ENCODE results near the gene THRB.

THRB gene

DNA sequence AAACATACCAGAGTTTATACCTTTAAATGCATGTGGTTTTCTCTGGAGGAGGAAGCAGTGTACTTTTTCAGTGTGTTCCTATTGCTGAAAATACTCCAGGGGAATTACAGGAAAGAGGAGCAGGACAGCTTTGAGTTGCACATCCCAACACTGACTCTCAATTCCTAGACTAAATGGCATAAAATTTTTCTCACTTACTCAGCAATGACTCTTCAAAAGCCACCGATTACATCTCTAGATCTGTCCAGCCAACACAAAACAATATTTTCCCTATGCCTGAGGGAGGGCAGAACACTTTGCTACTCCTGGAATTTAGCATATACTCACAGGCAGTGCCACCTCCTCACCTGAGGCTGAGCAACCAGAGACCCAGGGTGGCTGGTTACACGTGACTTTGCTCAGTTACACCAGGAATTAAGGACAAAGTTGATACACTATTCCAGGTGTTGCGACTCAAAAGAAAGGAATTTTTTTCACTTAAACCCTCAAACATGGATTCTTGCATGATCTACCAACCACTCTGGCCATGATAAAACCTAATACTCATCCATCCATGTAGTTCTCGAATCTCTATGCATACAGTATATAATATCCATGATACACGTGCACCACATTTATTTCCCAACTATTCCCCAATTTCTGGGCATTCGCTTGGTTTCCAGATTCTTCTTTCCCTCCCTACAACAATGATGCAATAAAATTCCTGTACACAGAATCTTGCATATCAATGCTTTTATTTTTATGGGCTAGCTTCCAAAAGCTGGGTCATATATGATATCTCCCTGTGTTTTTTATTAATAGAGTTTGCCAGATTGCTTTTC lies 194.6 kb downstream of the THRB start:
- no peak for DNase-seq (ENCODE audit: low spot score in 2 of 2)
- no peak overlapping the region for H3K27ac Mint-ChIP-seq
- no peak for ATAC-seq
- H3K4me3 Mint-ChIP-seq: no peak overlapping the region
- H3K4me1 Mint-ChIP-seq: no peaks in the 10 kb centered on the region
- H3K9me3 Mint-ChIP-seq: no peaks in the 10 kb centered on the region
- H3K36me3 Mint-ChIP-seq: no peaks in the 10 kb centered on the region

- Mint-ChIP-seq H3K4me1 (no peaks in the 10 kb centered on the region), H3K4me3 (no peak overlapping the region), H3K36me3 (no peaks in the 10 kb centered on the region), H3K9me3 (no peaks in the 10 kb centered on the region), H3K27ac (no peak overlapping the region)
- DNase-seq (ENCODE audit: low spot score in 2 of 2) (no peak), ATAC-seq (no peak)
Observed at GRCh38 chr3:24299246-24299805, 195.3 kb downstream of the THRB start.

DNA sequence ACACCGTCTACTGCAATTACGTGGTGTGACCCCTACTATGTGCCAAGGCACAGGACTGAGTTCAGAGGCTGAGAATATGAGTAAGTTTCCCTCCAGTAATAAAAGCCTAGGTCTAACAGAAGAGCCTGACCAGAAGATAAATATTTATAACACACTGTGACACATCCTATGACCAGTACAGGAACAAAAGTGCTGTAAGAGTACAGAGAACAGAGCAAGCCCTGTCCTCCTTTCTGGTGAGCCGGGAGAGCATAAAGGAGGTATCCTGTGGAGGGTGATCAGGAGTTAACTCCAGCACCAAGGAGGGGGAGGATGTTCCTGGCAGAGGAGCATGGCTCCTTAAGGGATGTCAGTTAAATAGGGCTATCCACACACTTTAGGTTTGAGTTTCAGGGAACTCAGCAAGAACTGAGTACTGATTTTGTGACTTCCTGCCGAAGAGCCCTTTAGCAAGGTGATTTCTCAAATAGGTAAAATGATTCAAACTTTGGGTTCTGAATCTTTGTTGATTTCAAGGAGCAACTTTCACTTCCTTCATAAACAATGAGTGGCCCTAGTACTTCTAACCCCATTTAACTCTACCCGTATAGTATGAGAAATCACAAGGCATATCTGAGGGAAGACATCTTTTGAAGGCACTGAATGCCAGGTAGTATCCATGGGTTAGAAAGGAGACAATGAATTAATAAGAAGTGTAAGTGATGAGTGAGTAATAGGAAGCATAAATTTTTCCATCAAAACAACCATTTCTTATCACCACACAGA lies 198.0 kb downstream of the THRB start:
- no peaks in the 10 kb centered on the region for H3K36me3 Mint-ChIP-seq
- H3K4me3 Mint-ChIP-seq: no peak overlapping the region
- no peak for DNase-seq (ENCODE audit: low spot score in 2 of 2)
- H3K4me1 Mint-ChIP-seq: no peaks in the 10 kb centered on the region
- no peak overlapping the region for H3K27ac Mint-ChIP-seq
- no peak for ATAC-seq
- H3K9me3 Mint-ChIP-seq: no peaks in the 10 kb centered on the region

GRCh38 chr3:24294150-24294549 lies 200.5 kb downstream of the THRB start:
- H3K36me3 Mint-ChIP-seq: no peaks in the 10 kb centered on the region
- H3K4me1 Mint-ChIP-seq: no peaks in the 10 kb centered on the region
- H3K27ac Mint-ChIP-seq: no peak overlapping the region
- H3K4me3 Mint-ChIP-seq: no peak overlapping the region
- DNase-seq (ENCODE audit: low spot score in 2 of 2): no peak
- H3K9me3 Mint-ChIP-seq: no peaks in the 10 kb centered on the region
- ATAC-seq: no peak

GRCh38 chr3:24291646-24292045 lies 203.0 kb downstream of the THRB start:
- Mint-ChIP-seq H3K4me1 (no peaks in the 10 kb centered on the region), H3K9me3 (no peaks in the 10 kb centered on the region), H3K4me3 (no peak overlapping the region), H3K36me3 (no peaks in the 10 kb centered on the region), H3K27ac (no peak overlapping the region)
- no peak for DNase-seq (ENCODE audit: low spot score in 2 of 2)
- no peak for ATAC-seq

GRCh38 chr3:24290596-24290995 lies 204.1 kb downstream of the THRB start:
- Mint-ChIP-seq H3K9me3 (no peaks in the 10 kb centered on the region), H3K36me3 (no peaks in the 10 kb centered on the region), H3K27ac (no peak overlapping the region), H3K4me3 (no peak overlapping the region), H3K4me1 (no peaks in the 10 kb centered on the region)
- DNase-seq (ENCODE audit: low spot score in 2 of 2): no peak
- no peak for ATAC-seq

- no peak overlapping the region for H3K4me3 Mint-ChIP-seq
- H3K9me3 Mint-ChIP-seq: no peaks in the 10 kb centered on the region
- no peak overlapping the region for H3K27ac Mint-ChIP-seq
- DNase-seq (ENCODE audit: low spot score in 2 of 2) (no peak), ATAC-seq (no peak)
- H3K36me3 Mint-ChIP-seq: no peaks in the 10 kb centered on the region
- H3K4me1 Mint-ChIP-seq: no peaks in the 10 kb centered on the region
Observed at GRCh38 chr3:24288496-24289236, 206.0 kb downstream of the THRB start.

DNA sequence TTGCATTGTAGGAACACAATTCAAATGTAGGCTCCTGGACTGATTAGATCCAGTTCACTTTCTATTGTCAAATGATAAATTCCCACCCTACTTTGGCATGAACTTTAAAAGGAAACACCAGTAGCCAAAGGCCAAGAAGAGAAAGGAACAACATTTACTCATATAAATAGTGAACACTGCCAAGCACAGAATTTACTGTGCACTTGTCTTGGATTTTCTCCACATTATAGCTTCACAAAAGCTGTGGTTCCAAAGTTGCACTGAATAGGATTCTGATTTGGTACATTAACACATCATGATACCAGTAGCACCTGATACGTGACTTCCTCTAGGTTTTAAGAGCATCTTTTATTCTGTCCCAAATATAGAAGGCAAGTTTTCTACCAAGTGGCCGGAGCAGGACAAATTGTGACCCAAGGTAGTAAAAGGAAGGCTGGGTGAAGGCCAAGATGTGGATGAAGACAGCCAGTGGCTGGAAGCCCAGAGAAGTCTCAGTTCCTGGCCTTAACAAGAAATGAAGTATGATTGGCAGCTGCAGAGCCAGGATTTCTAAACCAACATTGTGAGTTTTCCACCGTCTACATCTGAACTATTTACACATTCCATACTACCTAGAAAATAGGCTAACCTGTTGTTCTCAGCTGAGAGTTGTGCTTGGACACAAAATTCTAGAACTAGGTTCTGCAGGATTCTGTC lies 206.7 kb downstream of the THRB start:
- H3K4me3 Mint-ChIP-seq: no peak overlapping the region
- DNase-seq (ENCODE audit: low spot score in 2 of 2): no peak
- H3K36me3 Mint-ChIP-seq: no peaks in the 10 kb centered on the region
- no peaks in the 10 kb centered on the region for H3K4me1 Mint-ChIP-seq
- ATAC-seq: no peak
- no peaks in the 10 kb centered on the region for H3K9me3 Mint-ChIP-seq
- no peak overlapping the region for H3K27ac Mint-ChIP-seq

- Mint-ChIP-seq H3K4me3 (no peak overlapping the region), H3K27ac (no peak overlapping the region)
- no peak for ATAC-seq
Observed at GRCh38 chr3:24286405-24286804, 208.2 kb downstream of the THRB start.

DNA sequence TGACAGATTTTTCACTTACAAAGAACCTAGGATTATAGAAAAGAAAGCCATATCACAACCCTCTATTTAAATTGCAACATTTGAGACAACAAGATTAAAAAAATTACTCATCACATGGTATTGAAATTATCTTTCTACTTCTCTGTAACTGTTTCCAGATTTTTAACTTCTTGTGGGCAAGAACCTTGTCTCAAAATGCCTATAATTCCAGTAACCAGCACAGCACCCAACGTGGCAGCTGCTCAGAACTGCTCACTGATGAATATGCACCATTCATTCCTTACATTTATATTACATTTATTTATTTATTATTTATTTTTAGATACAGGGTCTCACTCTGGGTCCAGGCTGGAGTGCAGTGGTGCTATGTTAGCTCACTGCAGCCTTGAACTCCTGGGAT lies 216.1 kb downstream of the THRB start:
- H3K4me1 Mint-ChIP-seq: no peaks in the 10 kb centered on the region
- H3K4me3 Mint-ChIP-seq: no peak overlapping the region
- H3K27ac Mint-ChIP-seq: no peak overlapping the region
- H3K36me3 Mint-ChIP-seq: no peaks in the 10 kb centered on the region
- no peak for ATAC-seq
- no peak for DNase-seq (ENCODE audit: low spot score in 2 of 2)
- no peaks in the 10 kb centered on the region for H3K9me3 Mint-ChIP-seq

More at GRCh38 chr3:24286405-24286804, 208.2 kb downstream of the THRB start:
- no peaks in the 10 kb centered on the region for H3K36me3 Mint-ChIP-seq
- no peaks in the 10 kb centered on the region for H3K4me1 Mint-ChIP-seq
- H3K9me3 Mint-ChIP-seq: no peaks in the 10 kb centered on the region
- DNase-seq (ENCODE audit: low spot score in 2 of 2): no peak

DNA sequence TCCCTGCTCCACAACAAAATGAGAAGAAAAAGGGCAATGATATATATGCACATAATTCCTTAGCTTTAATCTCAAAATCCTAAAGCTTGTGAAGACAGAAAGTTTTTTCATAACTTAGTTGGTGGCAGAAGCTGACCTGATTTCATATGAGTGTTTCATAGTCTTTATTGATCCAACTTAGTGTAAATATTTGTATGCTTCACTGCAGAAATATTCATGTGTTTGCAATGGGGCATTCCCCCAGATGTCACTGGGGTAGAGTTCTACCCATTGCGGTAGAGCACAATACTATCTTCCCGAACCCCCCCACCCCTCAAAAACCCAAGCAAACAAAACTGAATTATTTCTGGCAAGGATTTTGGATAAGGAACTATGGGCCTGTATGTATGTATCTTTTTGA lies 221.2 kb downstream of the THRB start:
- H3K27ac Mint-ChIP-seq: no peak overlapping the region
- no peaks in the 10 kb centered on the region for H3K4me1 Mint-ChIP-seq
- H3K9me3 Mint-ChIP-seq: no peaks in the 10 kb centered on the region
- no peak overlapping the region for H3K4me3 Mint-ChIP-seq
- no peak for ATAC-seq
- no peak for DNase-seq (ENCODE audit: low spot score in 2 of 2)
- no peaks in the 10 kb centered on the region for H3K36me3 Mint-ChIP-seq

- no peak overlapping the region for H3K27ac Mint-ChIP-seq
- no peaks in the 10 kb centered on the region for H3K9me3 Mint-ChIP-seq
- no peaks in the 10 kb centered on the region for H3K4me1 Mint-ChIP-seq
- ATAC-seq: no peak
- no peak for DNase-seq (ENCODE audit: low spot score in 2 of 2)
- H3K36me3 Mint-ChIP-seq: no peaks in the 10 kb centered on the region
- no peak overlapping the region for H3K4me3 Mint-ChIP-seq
Observed at GRCh38 chr3:24272875-24273274, 221.8 kb downstream of the THRB start.

GRCh38 chr3:24272408-24272807 lies 222.2 kb downstream of the THRB start:
- H3K27ac Mint-ChIP-seq: no peak overlapping the region
- H3K36me3 Mint-ChIP-seq: no peaks in the 10 kb centered on the region
- H3K9me3 Mint-ChIP-seq: no peaks in the 10 kb centered on the region

GRCh38 chr3:24271228-24271627 lies 223.4 kb downstream of the THRB start:
- Mint-ChIP-seq H3K9me3 (no peaks in the 10 kb centered on the region), H3K4me1 (no peaks in the 10 kb centered on the region), H3K36me3 (no peaks in the 10 kb centered on the region), H3K27ac (no peak overlapping the region), H3K4me3 (no peak overlapping the region)
- DNase-seq (ENCODE audit: low spot score in 2 of 2) (no peak), ATAC-seq (no peak)

More at GRCh38 chr3:24272408-24272807, 222.2 kb downstream of the THRB start:
- Mint-ChIP-seq H3K4me3 (no peak overlapping the region), H3K4me1 (no peaks in the 10 kb centered on the region)
- no peak for DNase-seq (ENCODE audit: low spot score in 2 of 2)
- ATAC-seq: no peak

GRCh38 chr3:24270744-24271143 lies 223.9 kb downstream of the THRB start:
- Mint-ChIP-seq H3K27ac (no peak overlapping the region), H3K4me1 (no peaks in the 10 kb centered on the region), H3K9me3 (no peaks in the 10 kb centered on the region), H3K36me3 (no peaks in the 10 kb centered on the region), H3K4me3 (no peak overlapping the region)
- DNase-seq (ENCODE audit: low spot score in 2 of 2): no peak
- no peak for ATAC-seq

Measured in stimulated activated effector memory CD8-positive, alpha-beta T cell treated with anti-CD3 and anti-CD28 coated beads, Interleukin-12 subunit alpha, Interleukin-12 subunit beta, amount 100 ng/mL, for 72 hours (primary cell).